Fibroblast of pulmonary artery (primary cell): ENCODE data around the gene ARHGAP9.
"Not testable (repeated sequence)": the region's sequence is repeated elsewhere in the genome, so short reads cannot be mapped to it uniquely, and the experiment has no call there.

Source experiments
- DNase-seq: peaks from one replicate; pipeline ENCODE4 v3.0.0-alpha.2; 2010; ENCODE audit warnings: low read depth
- H3K4me3 ChIP-seq: replicated peaks from 2 replicates; pipeline ENCODE4 v1.5.1; 2011; ENCODE audit warnings: low read depth, mild to moderate bottlenecking, control low read depth, low read length, moderate library complexity
- CTCF ChIP-seq: IDR thresholded peaks from 2 replicates; pipeline ENCODE4 v1.5.1; 2011; ENCODE audit warnings: mild to moderate bottlenecking, control low read depth, low read length, inconsistent platforms; ENCODE audit errors: missing control alignments

Gene ARHGAP9

GRCh38 chr12:57446292-57446960, 33.2 kb downstream of the ARHGAP9 start:
- no peak overlapping the region for H3K4me3 ChIP-seq
- DNase-seq, result no peak
- no peak for TF ChIP-seq CTCF

- no peak for TF ChIP-seq CTCF
- no peak overlapping the region for H3K4me3 ChIP-seq
- DNase-seq, result no peak
These were observed 34.9 kb downstream of the ARHGAP9 start for GRCh38 chr12:57444744-57445143.

GRCh38 chr12:57444337-57444736, 35.3 kb downstream of the ARHGAP9 start:
- not testable (repeated sequence) for H3K4me3 ChIP-seq, DNase-seq

- DNase-seq, result no peak
- no peak for TF ChIP-seq CTCF
- H3K4me3 ChIP-seq, result no peak overlapping the region
These were observed 37.7 kb downstream of the ARHGAP9 start for GRCh38 chr12:57441846-57442427.

- not testable (repeated sequence) for DNase-seq, H3K4me3 ChIP-seq
These were observed 38.3 kb downstream of the ARHGAP9 start for GRCh38 chr12:57441393-57441792.

- no peak for TF ChIP-seq CTCF
- no peak for DNase-seq
- no peak overlapping the region for H3K4me3 ChIP-seq
These were observed 39.9 kb downstream of the ARHGAP9 start for GRCh38 chr12:57439762-57440266.

- DNase-seq, result no peak
- TF ChIP-seq CTCF, result no peak
- no peak overlapping the region for H3K4me3 ChIP-seq
These were observed 41.3 kb downstream of the ARHGAP9 start for GRCh38 chr12:57438400-57438799.

GRCh38 chr12:57435293-57435692, 44.4 kb downstream of the ARHGAP9 start:
- DNase-seq, result no peak
- H3K4me3 ChIP-seq, result no peak overlapping the region
- TF ChIP-seq CTCF, result no peak
